Sigmoid colon (tissue), 7 donors: ENCODE measurements around the gene MUL1. TPM values are rescaled to one million over a fixed set of nuclear protein-coding genes. Genes with fewer than 3 reads are reported as not detected.

ENCODE experiments used
- DNase-seq: peaks from one replicate; pipeline ENCODE4 v3.0.0-alpha.2; 2019
- H3K27ac ChIP-seq, 4 donors: fragments of 200-600 bp; sonication (generic); one replicate each; pipeline ENCODE4 v1.5.1; 2016 to 2019; ENCODE audit warnings: mild to moderate bottlenecking in 1 of 4
- H3K27me3 ChIP-seq, 3 donors: fragments of 200-600 bp; sonication (generic); one replicate each; pipeline ENCODE4 v1.5.1; 2019; ENCODE audit warnings: mild to moderate bottlenecking in 1 of 3
- H3K36me3 ChIP-seq, 4 donors: fragments of 200-600 bp; sonication (generic); one replicate each; pipeline ENCODE4 v1.5.1; 2016 to 2019
- H3K4me1 ChIP-seq, 4 donors: fragments of 200-600 bp; sonication (generic); one replicate each; pipeline ENCODE4 v1.5.1; 2017 to 2019
- H3K4me3 ChIP-seq, 4 donors: fragments of 200-600 bp; sonication (generic); one replicate each; pipeline ENCODE4 v1.5.1; 2017 to 2019; ENCODE audit warnings: mild to moderate bottlenecking in 2 of 4, moderate library complexity in 1 of 4
- H3K9me3 ChIP-seq, 4 donors: fragments of 200-600 bp in 3 of 4; sonication (generic) in 3 of 4; one replicate each; pipeline versions ENCODE4 v1.5.1 to v1.6.1; 2013 to 2019
- CTCF ChIP-seq, 4 experiments: fragments of 450-650 bp in 3 of 4; fragments of 200-600 bp in 1 of 4; IDR thresholded peaks; one replicate each; pipeline ENCODE4 v1.5.1; 2016 to 2019; ENCODE audit warnings: antibody characterized with exemption in 4 of 4, mild to moderate bottlenecking in 3 of 4, moderate library complexity in 2 of 4
- EP300 ChIP-seq, 4 donors: sonication (generic); formaldehyde crosslinking; IDR thresholded peaks; one replicate each; pipeline ENCODE4 v1.6.1; 2017; ENCODE audit warnings: antibody characterized with exemption in 4 of 4
- POLR2A ChIP-seq, 2 donors: fragments of 450-650 bp; IDR thresholded peaks; one replicate each; pipeline ENCODE4 v1.6.1; 2016; ENCODE audit warnings: antibody characterized with exemption in 2 of 2, mild to moderate bottlenecking in 2 of 2, moderate library complexity in 2 of 2
- POLR2AphosphoS5 ChIP-seq, 4 donors: sonication (generic); formaldehyde crosslinking; IDR thresholded peaks; one replicate each; pipeline ENCODE4 v1.6.1; 2017; ENCODE audit warnings: antibody characterized with exemption in 4 of 4
- WGBS, 2 donors: extraction: QIAGEN DNeasy Blood & Tissue Kit; methylation state at CpG; one replicate each; pipeline ENCODE4 v1.1.7; 2013; 5-methylcytosine and 5-hydroxymethylcytosine counted together
- intact Hi-C: fragments of 100-400 bp; cut with DNase I; formaldehyde crosslinking; loops from one replicate; pipeline ENCODE4 v1.15.1; 2023
- polyA plus RNA-seq, 3 donors: library from polyadenylated mRNA; stranded (reverse); fragments of 200-250 nt; gene quantifications; one replicate each; pipeline ENCODE4 v1.2.3, GENCODE V29; 2013
- total RNA-seq, 4 donors: library from RNA; depleted of rRNA; stranded (reverse); fragments of >200 nt; gene quantifications; one replicate each; pipeline ENCODE4 v1.1.0, GENCODE V29; 2016
- donor health status: healthy with polysubstance abuse.
- donor health status: Bipolar disorder and iron deficiency.
- donor health status: healthy.

The MUL1 gene
- total and polyA plus RNA-seq, 7 donors = 4.8 to 34.1 (median 30.3) TPM

- Histone ChIP-seq H3K9me3 (no peaks in the 10 kb centered on the region), H3K27ac (no peak overlapping the region), H3K4me3 (no peak overlapping the region), H3K36me3 (no peaks in the 10 kb centered on the region), H3K4me1 (no peaks in the 10 kb centered on the region), H3K27me3 (no peaks in the 10 kb centered on the region)
- 85 to 86% methylated on average over 1 of the region's 1 CpG for WGBS, 2 donors
- intact Hi-C loops = no loop called here
- TF ChIP-seq EP300 (IDR thresholded peaks at IDR 0.05) (no peak), POLR2A (IDR thresholded peaks at IDR 0.05) (no peak), CTCF (IDR thresholded peaks at IDR 0.05) (no peak), POLR2AphosphoS5 (IDR thresholded peaks at IDR 0.05) (no peak)
- DNase-seq = no peak
Observed at GRCh38 chr1:20463502-20463901, 44.4 kb downstream of the MUL1 start.

GRCh38 chr1:20462397-20462796 lies 45.6 kb downstream of the MUL1 start:
- H3K4me3 ChIP-seq = no peak overlapping the region
- H3K36me3 ChIP-seq = no peaks in the 10 kb centered on the region
- TF ChIP-seq POLR2AphosphoS5 (IDR thresholded peaks at IDR 0.05) (no peak), CTCF (IDR thresholded peaks at IDR 0.05) (no peak), EP300 (IDR thresholded peaks at IDR 0.05) (no peak), POLR2A (IDR thresholded peaks at IDR 0.05) (no peak)
- H3K27me3 ChIP-seq = no peaks in the 10 kb centered on the region
- intact Hi-C loops = no loop called here
- no peaks in the 10 kb centered on the region for H3K9me3 ChIP-seq
- H3K27ac ChIP-seq = no peak overlapping the region
- DNase-seq = no peak
- H3K4me1 ChIP-seq = no peaks in the 10 kb centered on the region
- 87 to 94% methylated on average over 3 of the region's 3 CpGs for WGBS, 2 donors

- WGBS, 2 donors = 91 to 96% methylated on average over 2 of the region's 2 CpGs
- DNase-seq = no peak
Observed at GRCh38 chr1:20458717-20459116, 49.2 kb downstream of the MUL1 start.

GRCh38 chr1:20454004-20454403 lies 53.9 kb downstream of the MUL1 start:
- Histone ChIP-seq H3K27me3 (peaks cover 0 to 6% (median 4%) of the 10 kb centered on the region in 3 donors), H3K4me1 (no peaks in the 10 kb centered on the region), H3K36me3 (no peaks in the 10 kb centered on the region), H3K4me3 (no peak overlapping the region), H3K9me3 (no peaks in the 10 kb centered on the region), H3K27ac (no peak overlapping the region)
- intact Hi-C loops = no loop called here
- TF ChIP-seq POLR2AphosphoS5 (IDR thresholded peaks at IDR 0.05) (no peak), POLR2A (IDR thresholded peaks at IDR 0.05) (no peak), EP300 (IDR thresholded peaks at IDR 0.05) (no peak), CTCF (IDR thresholded peaks at IDR 0.05) (peak in 1 of 4 experiments; percentile 6)
- no peak for DNase-seq
- WGBS, 2 donors = 91 to 93% methylated on average over 4 of the region's 4 CpGs

More at GRCh38 chr1:20458717-20459116, 49.2 kb downstream of the MUL1 start:
- Histone ChIP-seq H3K4me1 (no peaks in the 10 kb centered on the region), H3K27me3 (no peaks in the 10 kb centered on the region), H3K9me3 (no peaks in the 10 kb centered on the region), H3K36me3 (no peaks in the 10 kb centered on the region), H3K27ac (no peak overlapping the region), H3K4me3 (no peak overlapping the region)
- intact Hi-C loops = no loop called here
- TF ChIP-seq POLR2A (IDR thresholded peaks at IDR 0.05) (no peak), EP300 (IDR thresholded peaks at IDR 0.05) (no peak), POLR2AphosphoS5 (IDR thresholded peaks at IDR 0.05) (no peak), CTCF (IDR thresholded peaks at IDR 0.05) (no peak)

- DNase-seq = no peak
- no peaks in the 10 kb centered on the region for H3K4me1 ChIP-seq
- TF ChIP-seq CTCF (IDR thresholded peaks at IDR 0.05) (no peak), POLR2AphosphoS5 (IDR thresholded peaks at IDR 0.05) (no peak), POLR2A (IDR thresholded peaks at IDR 0.05) (no peak), EP300 (IDR thresholded peaks at IDR 0.05) (no peak)
- H3K9me3 ChIP-seq = no peaks in the 10 kb centered on the region
- H3K4me3 ChIP-seq = no peak overlapping the region
- H3K27ac ChIP-seq = no peak overlapping the region
- intact Hi-C loops = no loop called here
- peaks cover 0 to 6% (median 4%) of the 10 kb centered on the region in 3 donors for H3K27me3 ChIP-seq
- 70 to 75% methylated on average over 4 of the region's 4 CpGs for WGBS, 2 donors
- H3K36me3 ChIP-seq = no peaks in the 10 kb centered on the region
Observed at GRCh38 chr1:20449735-20450311, 58.1 kb downstream of the MUL1 start.
